Stimulated activated CD8-positive, alpha-beta memory T cell treated with anti-CD3 and anti-CD28 coated beads, Interleukin-4, amount 100 ng/mL, for 4 hours (primary cell): Measurements from ENCODE around the gene ARHGEF6.
"Not testable (repeated sequence)": the region's sequence is repeated elsewhere in the genome, so short reads cannot be mapped to it uniquely, and the experiment has no call there.

ENCODE experiments used
- DNase-seq, 2 donors: peaks; one replicate each; pipeline ENCODE4 v3.0.0-alpha.2; 2020; ENCODE audit warnings: low read depth in 2 of 2, low spot score in 1 of 2

Gene ARHGEF6

GRCh38 chrX:136784231-136784630, 3.5 kb upstream of the ARHGEF6 start:
- no peak for DNase-seq

DNA sequence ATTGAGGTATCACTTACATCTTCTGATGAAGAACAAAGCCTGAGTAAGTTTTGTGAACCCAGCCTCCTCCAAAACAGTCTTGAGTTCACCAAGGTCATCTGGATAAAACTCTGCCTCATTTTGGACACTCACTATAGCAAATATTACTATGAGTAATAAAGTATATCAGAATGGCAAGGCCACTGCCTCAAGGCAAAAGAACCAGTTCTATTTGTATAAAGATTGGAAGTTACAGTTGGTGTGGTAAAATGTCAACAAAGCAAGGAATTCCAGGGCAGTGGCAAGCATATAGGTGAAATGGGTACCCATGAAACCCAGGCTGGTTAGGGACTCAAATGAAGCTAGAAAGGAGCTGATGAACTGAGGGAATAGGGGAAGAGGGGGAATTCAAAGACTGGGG, 2.4 kb upstream of the ARHGEF6 start:
- no peak for DNase-seq

GRCh38 chrX:136781180-136781797, 557 bp upstream of the ARHGEF6 start:
- no peak for DNase-seq

GRCh38 chrX:136780241-136780640, 491 bp downstream of the ARHGEF6 start:
- no peak for DNase-seq

DNA sequence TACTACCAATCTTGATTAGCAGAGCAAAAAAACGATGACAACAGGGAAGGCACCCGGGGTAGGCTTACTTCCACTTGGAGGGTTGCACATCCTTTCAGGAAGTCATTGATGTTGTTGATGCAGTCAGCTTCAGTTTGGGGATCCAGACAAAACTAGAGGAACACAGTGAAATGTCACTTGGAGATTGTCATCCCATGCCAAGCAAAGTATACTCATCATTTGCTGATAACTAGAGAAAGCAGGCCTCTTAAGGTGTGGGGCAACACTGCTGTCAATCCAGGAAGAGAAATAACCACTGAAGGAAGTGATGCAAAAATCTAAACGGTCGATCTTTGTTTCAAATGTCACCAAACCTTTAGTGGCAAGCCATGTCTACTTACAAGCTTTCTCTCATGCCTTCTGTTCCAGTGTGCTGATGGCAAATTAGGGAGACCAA, 1.4 kb downstream of the ARHGEF6 start:
- DNase-seq = no peak

DNA sequence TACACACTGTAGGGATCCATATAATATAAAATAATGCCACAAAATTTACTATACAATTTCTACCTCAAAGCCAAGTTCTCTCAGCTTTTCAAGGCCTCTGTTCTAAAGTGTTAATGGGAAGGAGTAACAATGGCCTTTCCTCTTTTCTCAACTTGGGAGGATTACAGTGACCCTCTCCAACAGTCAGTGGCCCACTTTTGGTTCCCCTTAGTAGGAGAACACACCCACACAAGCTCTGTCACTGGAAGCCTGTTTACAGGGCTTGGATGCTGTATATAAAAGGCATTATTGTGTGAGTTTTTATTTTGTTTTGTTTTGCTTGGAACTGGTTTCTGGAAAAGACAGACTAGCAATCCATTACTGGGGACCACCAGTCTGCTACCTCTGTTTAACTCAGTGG, 1.8 kb downstream of the ARHGEF6 start:
- DNase-seq = no peak

- DNase-seq = no peak
Observed at GRCh38 chrX:136778020-136778419, 2.7 kb downstream of the ARHGEF6 start.

DNA sequence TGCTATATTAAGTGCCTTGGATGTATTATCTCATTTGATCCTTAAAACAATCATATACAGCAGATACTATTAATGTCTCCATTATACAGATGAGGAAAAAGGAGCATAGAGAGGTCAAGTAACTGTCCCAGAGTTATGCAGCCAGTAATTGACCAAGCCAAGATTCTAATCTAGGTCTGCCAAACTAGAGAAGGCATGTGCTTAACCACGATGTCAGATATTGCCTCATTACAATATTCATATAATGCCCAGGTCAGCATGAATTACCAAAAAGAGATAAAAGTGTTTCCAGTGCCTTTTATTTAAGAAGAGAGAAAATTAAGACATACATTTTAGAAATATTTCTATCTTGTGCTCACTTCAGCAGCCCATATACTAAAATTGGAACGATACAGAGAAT, 7.1 kb downstream of the ARHGEF6 start:
- no peak for DNase-seq

- DNase-seq = not testable (repeated sequence)
Observed at GRCh38 chrX:136771869-136772268, 8.9 kb downstream of the ARHGEF6 start.

DNA sequence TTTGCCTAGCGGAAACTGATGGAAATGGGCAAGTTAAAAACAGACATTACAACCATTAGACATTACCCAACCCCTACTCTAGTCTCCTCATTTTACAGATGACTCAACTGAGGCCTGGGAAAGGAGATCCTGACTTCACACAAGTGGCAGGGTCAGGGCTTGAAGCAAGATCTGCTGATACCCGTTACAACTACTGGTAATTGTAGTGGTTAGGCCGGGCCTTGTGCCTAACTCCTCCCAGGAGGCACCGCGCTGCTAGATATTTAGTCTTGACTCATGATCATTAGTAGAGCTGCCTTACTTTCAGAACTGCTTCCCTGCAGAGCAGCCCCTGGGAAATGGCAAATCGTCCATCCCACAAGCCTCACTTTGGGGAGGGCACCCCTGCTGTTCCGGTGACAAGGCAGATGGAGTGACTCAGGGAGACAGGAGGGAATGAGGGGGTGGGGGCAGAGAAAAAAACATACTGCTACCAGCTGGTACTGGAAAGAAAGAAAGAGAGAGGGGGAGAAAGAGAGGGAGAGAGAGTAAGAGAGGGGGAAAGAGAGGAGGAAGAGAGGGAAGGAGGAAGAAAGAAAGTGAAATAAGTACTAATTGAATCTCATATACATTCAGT, 12.2 kb downstream of the ARHGEF6 start:
- DNase-seq = no peak

GRCh38 chrX:136767104-136767941, 13.4 kb downstream of the ARHGEF6 start:
- DNase-seq = no peak

DNA sequence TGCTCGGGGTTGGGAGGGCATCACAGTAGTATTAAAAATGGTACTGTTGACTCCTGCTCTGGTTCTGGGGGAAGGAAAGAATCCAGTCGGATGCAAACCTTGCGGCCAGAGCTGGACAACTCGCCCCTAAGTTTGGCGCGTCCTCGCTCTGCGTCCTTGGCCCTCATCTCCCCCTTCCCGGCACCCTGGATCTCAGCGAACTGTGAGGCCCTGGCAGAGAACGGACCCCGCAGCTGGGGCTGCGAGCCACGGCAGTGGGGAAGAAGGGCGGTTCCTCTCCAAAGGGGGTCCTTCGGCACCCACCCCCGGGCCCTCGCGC, 14.0 kb downstream of the ARHGEF6 start:
- DNase-seq = no peak

- no peak for DNase-seq
Observed at GRCh38 chrX:136765821-136766356, 14.8 kb downstream of the ARHGEF6 start.

DNA sequence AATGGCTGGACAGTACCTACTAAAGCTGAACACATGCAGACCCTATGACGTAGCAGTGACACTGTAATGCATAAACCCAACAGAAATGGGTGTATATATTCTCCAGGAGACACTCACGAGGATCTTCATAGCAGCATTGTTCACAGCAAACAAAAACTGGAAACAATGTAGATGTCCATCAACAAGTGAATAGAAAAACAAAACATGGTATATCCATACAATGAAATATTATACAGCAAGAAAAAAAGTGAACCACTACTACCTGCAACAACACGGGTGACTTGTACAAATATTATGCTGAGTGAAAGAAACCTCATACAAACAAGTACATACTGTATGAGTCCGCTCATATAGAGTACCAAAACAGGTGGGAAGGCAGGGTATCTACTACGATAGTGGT, 16.5 kb downstream of the ARHGEF6 start:
- no peak for DNase-seq

GRCh38 chrX:136762820-136763452, 17.8 kb downstream of the ARHGEF6 start:
- DNase-seq = no peak

GRCh38 chrX:136761421-136761820, 19.3 kb downstream of the ARHGEF6 start:
- DNase-seq = no peak

DNA sequence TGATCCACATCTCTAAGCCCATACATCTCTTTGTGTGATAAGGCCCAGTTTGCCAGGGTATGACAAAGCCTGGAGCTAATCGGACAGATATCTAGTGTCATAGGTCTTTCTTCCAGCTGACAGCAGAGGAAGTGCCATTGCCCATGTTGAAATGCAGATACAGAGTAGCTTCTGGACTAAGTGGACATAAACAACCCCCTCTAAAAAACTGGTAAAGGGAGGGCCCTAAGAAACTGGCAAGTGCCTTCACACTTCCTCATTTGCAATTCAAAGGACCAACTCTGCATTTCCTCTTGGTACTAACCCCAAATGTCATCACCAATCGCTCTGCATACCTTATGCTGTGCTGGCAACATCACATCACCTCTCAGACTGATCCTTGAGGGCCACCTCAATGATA, 20.8 kb downstream of the ARHGEF6 start:
- no peak for DNase-seq

GRCh38 chrX:136755411-136755810, 25.3 kb downstream of the ARHGEF6 start:
- DNase-seq = no peak

GRCh38 chrX:136754651-136755050, 26.1 kb downstream of the ARHGEF6 start:
- DNase-seq = no peak

DNA sequence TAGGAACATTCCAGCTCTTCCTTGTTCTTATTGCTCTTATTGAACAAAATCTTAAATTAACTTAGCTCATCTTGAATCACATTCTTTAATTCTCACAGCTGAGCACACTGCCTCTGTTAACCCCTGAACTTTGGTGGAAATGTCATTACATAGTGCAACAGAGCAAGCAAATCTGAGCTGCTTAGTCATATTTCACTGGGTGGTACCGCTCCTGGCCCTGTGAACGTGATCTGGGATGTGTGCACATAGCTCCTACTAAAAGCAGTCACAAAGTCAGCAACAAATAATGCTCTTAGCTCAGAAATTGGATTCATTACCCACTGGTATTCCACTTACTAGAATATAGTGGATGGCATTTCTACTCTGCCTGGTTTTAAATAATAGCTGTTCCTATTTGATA, 27.9 kb downstream of the ARHGEF6 start:
- no peak for DNase-seq

GRCh38 chrX:136752346-136752745, 28.4 kb downstream of the ARHGEF6 start:
- no peak for DNase-seq

DNA sequence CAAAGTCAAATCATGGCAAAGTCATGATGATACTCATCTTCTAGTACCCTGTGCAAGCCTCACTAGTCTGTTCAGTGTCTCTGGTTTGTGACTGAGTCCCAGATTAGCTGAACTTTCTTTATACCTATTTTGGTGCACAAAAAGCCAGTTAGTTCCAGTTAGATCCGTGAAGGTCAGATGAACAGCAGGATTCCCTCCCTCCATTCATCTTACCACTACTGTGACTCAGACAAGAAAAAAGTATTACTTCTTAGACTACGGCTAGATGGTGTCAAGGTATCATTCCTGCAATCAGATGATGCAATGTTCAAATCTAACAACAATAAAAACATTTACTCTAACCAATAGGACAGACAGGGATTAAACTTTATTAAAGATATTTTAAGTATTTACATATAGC, 30.4 kb downstream of the ARHGEF6 start:
- DNase-seq = no peak
